ENCODE measurements around the gene SHROOM1.
"Not testable (repeated sequence)": the region's sequence is repeated elsewhere in the genome, so short reads cannot be mapped to it uniquely, and the experiment has no call there.

The SHROOM1 gene

GRCh38 chr5:132805872-132806271 is 24.6 kb downstream of the SHROOM1 start:
- DNase-seq (ENCODE audit: low read depth) = not testable (repeated sequence)

DNA sequence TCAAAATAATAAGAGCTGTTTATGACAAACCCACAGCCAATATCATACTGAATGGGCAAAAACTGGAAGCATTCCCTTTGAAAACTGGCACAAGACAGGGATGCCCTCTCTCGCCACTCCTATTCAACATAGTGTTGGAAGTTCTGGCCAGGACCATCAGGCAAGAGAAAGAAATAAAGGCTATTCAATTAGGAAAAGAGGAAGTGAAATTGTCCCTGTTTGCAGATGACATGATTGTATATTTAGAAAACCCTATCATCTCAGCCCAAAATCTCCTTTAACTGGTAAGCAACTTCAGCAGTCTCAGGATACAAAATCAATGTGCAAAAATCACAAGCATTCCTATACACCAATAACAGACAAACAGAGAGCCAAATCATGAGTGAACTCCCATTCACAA is 26.2 kb downstream of the SHROOM1 start:
- DNase-seq (ENCODE audit: low read depth) = not testable (repeated sequence)

GRCh38 chr5:132802685-132803066 is 27.8 kb downstream of the SHROOM1 start:
- not testable (repeated sequence) for DNase-seq (ENCODE audit: low read depth)

GRCh38 chr5:132802044-132802684 is 28.3 kb downstream of the SHROOM1 start:
- no peak for DNase-seq (ENCODE audit: low read depth)

GRCh38 chr5:132800545-132800944 is 29.9 kb downstream of the SHROOM1 start:
- no peak for DNase-seq (ENCODE audit: low read depth)

- no peak for DNase-seq (ENCODE audit: low read depth)
Observed at GRCh38 chr5:132799392-132799791, 31.1 kb downstream of the SHROOM1 start.

GRCh38 chr5:132797651-132798050 is 32.8 kb downstream of the SHROOM1 start:
- peak; percentile 46 for DNase-seq (ENCODE audit: low read depth)

- DNase-seq (ENCODE audit: low read depth) = no peak
Observed at GRCh38 chr5:132791026-132791425, 39.4 kb downstream of the SHROOM1 start.

GRCh38 chr5:132790201-132790865 is 40.1 kb downstream of the SHROOM1 start:
- DNase-seq (ENCODE audit: low read depth) = no peak

DNA sequence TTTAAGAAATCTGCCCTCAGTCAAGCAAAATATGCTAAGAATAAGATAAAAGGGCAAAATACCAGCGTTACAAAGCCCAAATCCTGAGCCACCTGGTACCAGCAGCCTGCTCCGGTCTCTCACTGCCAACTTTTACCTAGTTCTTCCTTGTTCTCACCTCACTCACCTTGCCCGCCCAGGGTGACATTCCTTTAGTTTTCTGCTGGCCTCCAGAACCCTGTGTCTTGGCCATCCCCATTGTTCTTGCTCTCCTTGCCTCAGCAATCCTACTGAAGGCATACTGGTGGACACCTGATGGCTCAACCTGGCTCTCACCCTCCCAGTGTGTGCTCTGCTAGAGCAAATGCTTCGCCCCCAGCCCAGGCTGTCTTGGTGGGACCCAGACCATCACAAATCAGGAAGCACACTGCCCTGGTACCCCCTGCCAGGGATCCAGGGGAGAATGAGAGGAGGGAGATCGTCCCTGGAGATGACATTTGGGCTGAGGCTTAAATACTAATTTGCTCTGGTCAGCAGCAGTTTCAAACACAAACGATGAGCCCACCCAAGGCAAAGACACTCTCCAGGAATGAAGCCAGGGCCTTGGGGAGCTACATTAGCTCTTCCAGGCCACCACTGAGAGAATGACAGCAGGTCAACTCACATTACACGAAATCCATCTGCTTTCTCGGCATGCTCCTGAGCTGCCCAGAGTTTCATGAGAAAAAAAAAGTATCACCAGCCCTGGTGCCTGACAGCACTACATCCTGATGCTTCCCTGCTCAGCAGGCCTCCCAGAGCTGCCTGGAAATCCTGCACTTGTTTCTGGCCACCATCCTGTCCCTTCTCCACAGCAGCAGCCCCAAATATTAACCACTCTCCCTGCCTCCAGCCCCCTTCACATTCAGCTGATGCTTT is 41.2 kb downstream of the SHROOM1 start:
- DNase-seq (ENCODE audit: low read depth) = no peak

DNA sequence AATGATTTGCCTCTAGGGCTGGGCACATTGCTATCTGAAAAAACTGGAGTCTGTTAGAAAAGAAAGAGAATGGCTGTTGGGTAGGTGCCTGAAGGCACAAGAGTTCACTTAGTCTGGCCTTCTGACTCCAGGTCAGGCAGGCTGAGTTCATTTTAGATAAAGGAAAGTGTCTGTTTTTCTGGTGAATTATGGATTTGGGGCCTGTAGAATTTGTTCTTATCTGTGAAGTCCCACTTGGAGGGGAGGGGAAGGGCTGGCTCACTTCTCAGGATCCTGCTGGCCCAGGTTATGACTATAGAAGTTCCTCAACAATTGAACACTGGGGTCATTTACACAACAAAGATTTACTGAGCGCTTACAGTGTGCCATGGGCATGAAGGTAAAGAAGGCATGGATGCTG is 41.9 kb downstream of the SHROOM1 start:
- no peak for DNase-seq (ENCODE audit: low read depth)

- peak; percentile 33 for DNase-seq (ENCODE audit: low read depth)
Observed at GRCh38 chr5:132787076-132787475, 43.4 kb downstream of the SHROOM1 start.

DNA sequence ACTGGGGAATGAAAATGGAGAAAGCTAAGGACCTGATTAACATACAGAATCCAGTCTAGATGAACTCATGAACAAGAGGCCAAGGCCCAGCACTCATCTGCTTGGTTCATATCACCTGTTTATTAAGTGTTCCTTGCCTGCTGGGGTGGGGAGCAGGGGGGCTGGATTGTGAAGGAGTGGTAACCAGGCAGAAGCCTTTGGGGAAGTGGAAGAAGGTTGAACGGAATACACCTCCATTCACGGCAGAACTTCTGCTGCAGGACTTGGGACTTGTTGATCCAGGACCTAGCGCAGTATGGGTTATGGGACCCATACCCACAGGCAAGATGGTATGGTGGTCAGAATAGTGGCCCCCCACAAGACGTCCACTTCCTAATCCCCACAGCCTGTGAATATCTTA is 44.6 kb downstream of the SHROOM1 start:
- DNase-seq (ENCODE audit: low read depth) = no peak

GRCh38 chr5:132785365-132785764 is 45.1 kb downstream of the SHROOM1 start:
- no peak for DNase-seq (ENCODE audit: low read depth)

DNA sequence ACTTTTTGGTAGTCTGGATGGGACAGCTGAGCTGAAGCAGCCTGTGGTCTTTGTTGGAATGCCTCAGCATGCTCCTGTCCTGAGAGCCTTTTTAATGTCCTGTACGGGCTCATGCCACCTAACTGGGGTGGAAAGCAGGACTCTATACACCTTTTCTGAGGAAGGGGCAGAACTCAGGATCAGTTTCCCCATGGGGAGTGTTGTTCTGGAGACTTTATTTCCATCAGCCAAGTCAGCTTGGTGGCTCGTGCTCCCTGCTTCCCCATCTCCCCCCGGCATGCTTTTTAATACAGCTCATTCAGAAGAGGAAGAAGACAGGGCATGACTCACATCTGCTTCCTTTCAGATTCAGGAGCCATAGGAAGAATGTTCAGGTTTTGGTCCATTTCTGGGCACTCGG is 48.3 kb downstream of the SHROOM1 start:
- DNase-seq (ENCODE audit: low read depth) = no peak

DNA sequence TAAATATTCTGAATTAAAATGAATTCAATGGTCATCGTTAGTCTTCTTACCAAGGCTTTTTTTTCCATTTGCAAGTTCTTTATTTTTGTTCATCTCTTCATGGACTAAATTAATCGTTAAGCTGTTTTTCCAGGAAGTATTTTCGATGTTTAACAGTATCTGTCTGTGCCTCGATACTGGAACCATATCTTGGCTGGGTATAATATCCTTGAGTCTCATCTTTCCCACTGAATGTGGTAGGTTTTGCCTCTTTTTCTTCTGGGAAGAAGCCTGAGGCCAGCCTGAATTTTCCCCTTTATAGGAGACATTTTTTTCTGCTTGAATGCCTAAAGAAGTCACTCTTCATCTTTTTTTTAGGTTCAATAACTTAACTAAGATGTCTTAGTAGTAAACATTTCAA is 49.4 kb downstream of the SHROOM1 start:
- DNase-seq (ENCODE audit: low read depth) = no peak

DNA sequence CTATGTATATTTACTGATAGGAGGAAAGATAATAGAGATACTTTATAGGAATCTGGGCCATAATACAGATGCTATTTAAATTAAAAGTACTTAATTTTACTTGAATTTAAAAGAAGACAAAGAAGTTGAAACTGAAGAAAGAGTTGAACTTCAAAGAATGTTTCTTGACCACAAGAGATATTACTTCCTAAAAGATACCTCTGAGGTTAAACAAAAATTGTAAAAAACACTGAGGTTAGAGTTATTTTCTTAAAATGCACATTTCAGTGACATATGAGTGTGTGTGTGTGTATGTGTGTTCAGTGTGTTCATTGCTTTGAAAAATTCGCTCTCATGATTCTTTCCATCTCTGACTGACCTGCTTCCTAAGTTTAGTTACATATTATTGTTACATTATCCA is 49.9 kb downstream of the SHROOM1 start:
- DNase-seq (ENCODE audit: low read depth) = no peak

DNA sequence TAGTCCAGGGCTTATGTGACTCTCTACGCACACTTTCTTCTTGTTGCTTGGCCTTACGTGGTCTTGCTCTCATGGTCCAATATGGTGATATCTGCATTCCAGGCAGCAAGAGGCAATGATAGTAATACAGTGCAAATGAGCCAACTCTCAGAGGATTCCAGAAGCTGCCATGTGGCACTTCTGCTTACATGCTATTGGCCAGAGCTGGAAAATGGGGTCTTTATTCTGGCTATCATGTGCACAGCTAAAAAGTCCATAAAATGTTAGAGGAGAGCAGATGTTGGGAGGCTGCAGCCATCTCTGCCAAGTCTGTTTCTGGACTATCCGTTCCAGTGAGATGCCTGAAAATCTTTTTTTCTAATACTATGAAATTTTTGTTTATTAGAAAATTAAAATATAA is 50.5 kb downstream of the SHROOM1 start:
- no peak for DNase-seq (ENCODE audit: low read depth)

DNA sequence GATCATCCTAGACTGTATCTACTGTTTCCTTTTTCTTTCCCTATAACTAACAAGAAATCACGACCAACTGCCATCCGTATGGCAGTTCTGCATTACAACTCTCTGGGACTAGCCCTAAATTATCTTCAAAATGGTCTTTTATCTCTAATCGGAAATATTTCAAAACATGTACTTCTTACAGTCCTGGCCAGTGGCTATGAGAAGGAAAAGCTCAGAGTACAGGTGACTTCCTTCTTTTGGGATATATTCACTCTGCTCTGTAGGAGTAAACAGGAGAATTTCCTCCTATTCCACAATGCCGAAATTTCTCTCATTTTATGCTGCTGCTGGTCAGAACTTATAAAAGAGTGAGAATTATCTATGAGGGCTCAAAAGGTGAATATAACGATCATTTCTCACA is 51.6 kb downstream of the SHROOM1 start:
- no peak for DNase-seq (ENCODE audit: low read depth)

GRCh38 chr5:132778129-132778528 is 52.3 kb downstream of the SHROOM1 start:
- no peak for DNase-seq (ENCODE audit: low read depth)

GRCh38 chr5:132777209-132778069 is 53.0 kb downstream of the SHROOM1 start, which contains the start of gene SEPTIN8:
Gene SEPTIN8, minus strand, starts transcription at chr5:132777239. Its CDS starts 102 bp downstream, at chr5:132777137.
- DNase-seq (ENCODE audit: low read depth) = peak; percentile 55

DNA sequence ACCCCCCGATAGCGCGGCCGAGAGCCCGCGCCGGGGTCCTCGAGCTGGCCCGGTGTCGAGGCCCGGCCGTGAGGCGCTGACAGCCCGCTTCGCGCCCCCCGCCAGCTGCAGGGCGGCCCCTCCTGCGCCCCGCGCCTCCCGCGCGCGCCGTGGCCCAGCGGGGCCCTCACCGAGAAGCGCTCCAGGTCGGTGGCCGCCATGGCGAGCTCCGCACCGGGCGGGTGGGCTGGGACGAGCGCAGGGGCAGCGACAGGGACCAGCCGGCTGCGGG is 53.6 kb downstream of the SHROOM1 start:
- DNase-seq (ENCODE audit: low read depth) = no peak
